Measurements from ENCODE around the gene RUSC1. TPM values are rescaled to one million over a fixed set of nuclear protein-coding genes. Genes with fewer than 3 reads are reported as not detected.

The RUSC1 gene
- total RNA-seq, 6 donors from 2014 or later, result 21.4 to 41.9 (median 31.2) TPM

GRCh38 chr1:155324037-155324716 lies 3.5 kb downstream of the RUSC1 start:
- Histone ChIP-seq H3K9me3 (no peaks in the 10 kb centered on the region), H3K4me1 (peaks cover 32 to 58% (median 40%) of the 10 kb centered on the region in 4 donors), H3K4me3 (peak overlapping the region; percentile 73 to 94 (median 85)), H3K27ac (peak overlapping the region; percentile 84 to 97 (median 96)), H3K36me3 (peaks cover 0 to 26% (median 12%) of the 10 kb centered on the region in 4 donors), H3K27me3 (no peaks in the 10 kb centered on the region)
- DNase-seq, result peak; percentile 95 to 98
- ATAC-seq (ENCODE audit: low FRiP score in 2 of 2), result peak; percentile 91 to 96
- TF ChIP-seq POLR2AphosphoS5 (IDR thresholded peaks at IDR 0.05) (peak; percentile 73 to 89), CTCF (IDR thresholded peaks at IDR 0.05) (peak in 3 of 6 experiments; percentile 3 to 25 (median 18)), EP300 (IDR thresholded peaks at IDR 0.05) (peak in 1 of 4 donors; percentile 3), POLR2A (IDR thresholded peaks at IDR 0.05) (peak in 3 of 4 donors; percentile 34 to 83 (median 65))
- 0% methylated on average over 12 to 35 of the region's 44 CpGs for WGBS, 2 donors

GRCh38 chr1:155324717-155325602 lies 4.3 kb downstream of the RUSC1 start:
- H3K27ac ChIP-seq, result peak overlapping the region; percentile 84 to 97 (median 96)
- 14% methylated on average over 27 to 39 of the region's 59 CpGs for WGBS, 2 donors
- no peaks in the 10 kb centered on the region for H3K9me3 ChIP-seq
- H3K36me3 ChIP-seq, result peaks cover 0 to 27% (median 9%) of the 10 kb centered on the region in 4 donors
- DNase-seq (peak; percentile 77 to 88), ATAC-seq (ENCODE audit: low FRiP score in 2 of 2) (peak; percentile 10 to 15)
- peak in 5 of 6 experiments; percentile 34 to 65 (median 48) for TF ChIP-seq CTCF (IDR thresholded peaks at IDR 0.05)
- no peak for TF ChIP-seq POLR2A (IDR thresholded peaks at IDR 0.05)
- H3K4me1 ChIP-seq, result peaks cover 31 to 58% (median 36%) of the 10 kb centered on the region in 4 donors
- peak overlapping the region; percentile 73 to 94 (median 85) for H3K4me3 ChIP-seq
- no peaks in the 10 kb centered on the region for H3K27me3 ChIP-seq

GRCh38 chr1:155325603-155325893 lies 4.9 kb downstream of the RUSC1 start:
- Histone ChIP-seq H3K27ac (peak overlapping the region; percentile 14 to 97 (median 96)), H3K36me3 (peaks cover 0 to 33% (median 15%) of the 10 kb centered on the region in 4 donors), H3K4me1 (peaks cover 28 to 58% (median 36%) of the 10 kb centered on the region in 4 donors), H3K27me3 (no peaks in the 10 kb centered on the region), H3K4me3 (peak overlapping the region in 3 of 4 donors; percentile 73 to 87 (median 83)), H3K9me3 (no peaks in the 10 kb centered on the region)
- 55 to 90% methylated on average over 6 of the region's 6 CpGs for WGBS, 2 donors
- DNase-seq (no peak), ATAC-seq (ENCODE audit: low FRiP score in 2 of 2) (no peak)
- no peak for TF ChIP-seq POLR2AphosphoS5 (IDR thresholded peaks at IDR 0.05)
- TF ChIP-seq EP300 (IDR thresholded peaks at IDR 0.05), result no peak
- no peak for TF ChIP-seq CTCF (IDR thresholded peaks at IDR 0.05)
- no peak for TF ChIP-seq POLR2A (IDR thresholded peaks at IDR 0.05)

- Histone ChIP-seq H3K4me3 (no peak overlapping the region), H3K27me3 (no peaks in the 10 kb centered on the region), H3K9me3 (no peaks in the 10 kb centered on the region), H3K36me3 (peaks cover 0 to 38% (median 19%) of the 10 kb centered on the region in 4 donors), H3K4me1 (peaks cover 25 to 55% (median 32%) of the 10 kb centered on the region in 4 donors), H3K27ac (peak overlapping the region in 1 of 4 donors; percentile 97)
- ATAC-seq (ENCODE audit: low FRiP score in 2 of 2) (no peak), DNase-seq (no peak)
- WGBS, 2 donors, result 84 to 86% methylated on average over 6 of the region's 6 CpGs
- no peak for TF ChIP-seq POLR2A (IDR thresholded peaks at IDR 0.05)
- no peak for TF ChIP-seq EP300 (IDR thresholded peaks at IDR 0.05)
- no peak for TF ChIP-seq CTCF (IDR thresholded peaks at IDR 0.05)
These were observed 5.4 kb downstream of the RUSC1 start for GRCh38 chr1:155326020-155326526.
